DND-41 (cell line): Measurements from ENCODE around the gene GRM4.

Experiments used
- ATAC-seq: fragments of 200-7000 bp; cut with Tn5 transposase; 3 replicates; pipeline ENCODE4 v1.9.1; 2021; ENCODE audit warnings: low read depth; ENCODE audit not compliant: insufficient read depth
- DNase-seq: peaks from one replicate; pipeline ENCODE4 v3.0.0-alpha.2; 2020
- H2AFZ ChIP-seq: 2 replicates; pipeline ENCODE4 v1.6.0; 2012; ENCODE audit warnings: low read depth, low read length
- H3K27ac ChIP-seq: 2 replicates; pipeline ENCODE4 v1.5.1; 2012; ENCODE audit warnings: low read length, inconsistent platforms
- H3K27me3 ChIP-seq: fragments of 200-600 bp; sonication (generic); 2 replicates; pipeline ENCODE4 v1.6.0; 2012; ENCODE audit warnings: low read length, mild to moderate bottlenecking, inconsistent platforms; ENCODE audit not compliant: insufficient read depth, poor library complexity
- H3K36me3 ChIP-seq: 2 replicates; pipeline ENCODE4 v1.5.1; 2012; ENCODE audit warnings: low read length, inconsistent platforms; ENCODE audit not compliant: insufficient read depth
- H3K4me1 ChIP-seq: 2 replicates; pipeline ENCODE4 v1.5.1; 2012; ENCODE audit warnings: mild to moderate bottlenecking, low read length; ENCODE audit not compliant: insufficient read depth
- H3K4me2 ChIP-seq: 2 replicates; pipeline ENCODE4 v1.6.0; 2012; ENCODE audit warnings: mild to moderate bottlenecking, moderate library complexity, low read length, inconsistent platforms; ENCODE audit not compliant: insufficient read depth
- H3K4me3 ChIP-seq, 2 experiments: fragments of 200-600 bp in 1 of 2; shearing (Covaris generic) in 1 of 2; 2 replicates each; pipeline ENCODE4 v1.5.1; 2012 to 2016; ENCODE audit warnings: inconsistent platforms in 2 of 2, low read length in 2 of 2, mild to moderate bottlenecking in 2 of 2, low read depth in 1 of 2, moderate library complexity in 1 of 2
- H3K79me2 ChIP-seq: 2 replicates; pipeline ENCODE4 v1.6.0; 2012; ENCODE audit warnings: low read length, inconsistent platforms; ENCODE audit not compliant: insufficient read depth
- H3K9ac ChIP-seq: 2 replicates; pipeline ENCODE4 v1.6.0; 2012; ENCODE audit warnings: low read depth, mild to moderate bottlenecking, inconsistent platforms, low read length, moderate library complexity
- H3K9me3 ChIP-seq: 2 replicates; pipeline ENCODE4 v1.5.1; 2012; ENCODE audit warnings: low read length, moderate library complexity, mild to moderate bottlenecking, inconsistent platforms; ENCODE audit not compliant: insufficient read depth, severe bottlenecking
- H4K20me1 ChIP-seq: 2 replicates; pipeline ENCODE4 v1.6.0; 2012; ENCODE audit warnings: low read length; ENCODE audit not compliant: insufficient read depth
- EZH2 ChIP-seq: IDR thresholded peaks from 3 replicates; pipeline ENCODE4 v1.6.1; 2012; ENCODE audit warnings: borderline replicate concordance, low read depth, mild to moderate bottlenecking, moderate library complexity, low read length, inconsistent platforms; ENCODE audit not compliant: severe bottlenecking
- TF ChIP-seq, protein P1 (sequence below): IDR thresholded peaks from 2 replicates; pipeline ENCODE4 v1.5.1; 2012; ENCODE audit warnings: borderline replicate concordance, low read length, moderate library complexity, mild to moderate bottlenecking; ENCODE audit not compliant: poor library complexity, severe bottlenecking; ENCODE audit errors: extremely low read depth

Gene GRM4

GRCh38 chr6:34049395-34050342 is 96.2 kb downstream of the GRM4 start:
- Histone ChIP-seq H3K4me3 (no peak overlapping the region), H3K36me3 (no peaks in the 10 kb centered on the region), H3K27ac (no peak overlapping the region), H2AFZ (no peak overlapping the region), H3K9me3 (no peaks in the 10 kb centered on the region), H4K20me1 (peaks cover 4% of the 10 kb centered on the region; the same call in 1 of the 2 replicates), H3K27me3 (no peaks in the 10 kb centered on the region), H3K9ac (no peak overlapping the region), H3K4me1 (no peaks in the 10 kb centered on the region), H3K4me2 (no peak overlapping the region), H3K79me2 (no peaks in the 10 kb centered on the region)
- no peak for TF ChIP-seq EZH2
- TF ChIP-seq, protein P1, sequence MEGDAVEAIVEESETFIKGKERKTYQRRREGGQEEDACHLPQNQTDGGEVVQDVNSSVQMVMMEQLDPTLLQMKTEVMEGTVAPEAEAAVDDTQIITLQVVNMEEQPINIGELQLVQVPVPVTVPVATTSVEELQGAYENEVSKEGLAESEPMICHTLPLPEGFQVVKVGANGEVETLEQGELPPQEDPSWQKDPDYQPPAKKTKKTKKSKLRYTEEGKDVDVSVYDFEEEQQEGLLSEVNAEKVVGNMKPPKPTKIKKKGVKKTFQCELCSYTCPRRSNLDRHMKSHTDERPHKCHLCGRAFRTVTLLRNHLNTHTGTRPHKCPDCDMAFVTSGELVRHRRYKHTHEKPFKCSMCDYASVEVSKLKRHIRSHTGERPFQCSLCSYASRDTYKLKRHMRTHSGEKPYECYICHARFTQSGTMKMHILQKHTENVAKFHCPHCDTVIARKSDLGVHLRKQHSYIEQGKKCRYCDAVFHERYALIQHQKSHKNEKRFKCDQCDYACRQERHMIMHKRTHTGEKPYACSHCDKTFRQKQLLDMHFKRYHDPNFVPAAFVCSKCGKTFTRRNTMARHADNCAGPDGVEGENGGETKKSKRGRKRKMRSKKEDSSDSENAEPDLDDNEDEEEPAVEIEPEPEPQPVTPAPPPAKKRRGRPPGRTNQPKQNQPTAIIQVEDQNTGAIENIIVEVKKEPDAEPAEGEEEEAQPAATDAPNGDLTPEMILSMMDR, result no peak
- ATAC-seq, result no peak
- DNase-seq, result no peak

GRCh38 chr6:34047913-34048867 is 97.7 kb downstream of the GRM4 start:
- Histone ChIP-seq H2AFZ (no peak overlapping the region), H3K36me3 (no peaks in the 10 kb centered on the region), H3K27ac (no peak overlapping the region), H3K9me3 (no peaks in the 10 kb centered on the region), H3K9ac (no peak overlapping the region), H3K4me1 (no peaks in the 10 kb centered on the region), H3K4me3 (no peak overlapping the region), H3K27me3 (no peaks in the 10 kb centered on the region), H3K79me2 (no peaks in the 10 kb centered on the region), H3K4me2 (no peak overlapping the region), H4K20me1 (0 out of 2 replicates have a peak, but pooled peaks cover 2% of the 10 kb centered on the region)
- DNase-seq (no peak), ATAC-seq (no peak)
- no peak for TF ChIP-seq EZH2
- TF ChIP-seq, protein P1, result no peak

DNA sequence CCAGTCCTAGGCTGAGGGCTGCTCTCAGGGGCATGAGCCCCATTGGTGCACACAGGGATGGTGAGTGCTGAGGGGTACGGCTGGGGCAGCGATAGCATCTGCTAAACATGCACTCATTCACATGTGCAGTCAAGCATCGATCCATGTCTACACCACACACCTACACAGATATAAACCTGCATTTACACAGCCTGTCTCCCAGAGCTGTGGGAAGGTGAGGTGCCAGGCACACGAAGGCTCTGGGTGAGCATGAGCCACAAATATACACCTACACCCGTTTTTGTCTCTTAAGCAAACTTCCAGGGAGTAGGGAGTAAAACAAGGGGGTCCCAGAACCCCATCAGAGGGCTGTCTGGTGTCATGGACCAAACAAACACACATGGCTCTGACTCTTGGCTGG is 99.3 kb downstream of the GRM4 start:
- Histone ChIP-seq H3K36me3 (no peaks in the 10 kb centered on the region), H2AFZ (no peak overlapping the region), H3K4me3 (no peak overlapping the region), H3K9ac (no peak overlapping the region), H3K4me1 (no peaks in the 10 kb centered on the region), H3K4me2 (no peak overlapping the region), H3K9me3 (no peaks in the 10 kb centered on the region), H3K27me3 (no peaks in the 10 kb centered on the region), H3K27ac (no peak overlapping the region), H4K20me1 (0 out of 2 replicates have a peak, but pooled peaks cover 3% of the 10 kb centered on the region), H3K79me2 (no peaks in the 10 kb centered on the region)
- ATAC-seq (no peak), DNase-seq (no peak)
- TF ChIP-seq, protein P1, result no peak
- no peak for TF ChIP-seq EZH2
